ENCODE measurements around the gene MED12L.
"Not testable (repeated sequence)": the region's sequence is repeated elsewhere in the genome, so short reads cannot be mapped to it uniquely, and the experiment has no call there.

Gene MED12L

GRCh38 chr3:151383956-151384355 is 298.5 kb downstream of the MED12L start:
- DNase-seq (ENCODE audit: low read depth): no peak

DNA sequence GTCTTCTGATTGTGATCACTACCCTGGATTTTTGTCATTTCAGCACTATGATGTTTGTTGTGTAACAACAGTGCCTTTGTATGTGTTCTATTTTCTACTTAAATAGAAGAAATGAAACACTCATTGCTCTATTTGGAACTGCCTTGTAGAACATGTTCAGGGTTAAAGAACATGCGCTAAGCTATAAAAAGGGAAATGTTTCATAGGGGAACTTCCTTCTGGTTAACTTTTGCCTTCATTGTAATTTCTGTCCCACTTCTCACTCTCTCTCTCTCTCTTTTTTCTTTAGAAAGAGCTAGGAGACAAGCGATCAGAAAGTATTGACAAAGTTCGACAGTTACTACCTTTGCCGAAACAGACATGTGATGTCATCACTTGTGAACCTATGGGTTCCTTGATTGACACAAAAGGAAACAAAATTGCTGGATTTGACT is 299.3 kb downstream of the MED12L start, which contains the start of gene P2RY12:
Gene P2RY12 (minus strand): TSS at position 13 of the 434 bp plus-strand sequence. CDS start 45,908 bp downstream, outside the sequence.
- DNase-seq (ENCODE audit: low read depth): no peak

DNA sequence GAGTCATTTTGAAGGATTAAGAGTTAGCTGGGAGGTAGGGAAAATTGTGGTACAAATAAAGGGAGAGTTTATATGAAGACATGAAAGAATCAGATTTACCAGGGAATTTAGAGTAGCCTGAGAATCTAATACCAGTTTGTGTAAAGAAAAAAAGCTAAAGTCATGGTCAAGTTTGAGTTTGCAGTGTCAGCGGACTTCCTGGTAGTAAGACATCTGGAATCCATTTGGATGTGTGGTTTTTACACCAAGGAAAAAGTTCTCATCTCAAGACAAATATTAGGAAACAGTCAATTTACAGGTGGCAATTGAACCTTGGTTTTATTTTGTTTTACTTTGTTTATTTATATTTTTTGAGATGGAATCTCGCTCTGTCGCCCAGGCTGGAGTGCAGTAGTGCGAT is 300.6 kb downstream of the MED12L start:
- no peak for DNase-seq (ENCODE audit: low read depth)

- no peak for DNase-seq (ENCODE audit: low read depth)
Measured at GRCh38 chr3:151387432-151387831, 302.0 kb downstream of the MED12L start.

DNA sequence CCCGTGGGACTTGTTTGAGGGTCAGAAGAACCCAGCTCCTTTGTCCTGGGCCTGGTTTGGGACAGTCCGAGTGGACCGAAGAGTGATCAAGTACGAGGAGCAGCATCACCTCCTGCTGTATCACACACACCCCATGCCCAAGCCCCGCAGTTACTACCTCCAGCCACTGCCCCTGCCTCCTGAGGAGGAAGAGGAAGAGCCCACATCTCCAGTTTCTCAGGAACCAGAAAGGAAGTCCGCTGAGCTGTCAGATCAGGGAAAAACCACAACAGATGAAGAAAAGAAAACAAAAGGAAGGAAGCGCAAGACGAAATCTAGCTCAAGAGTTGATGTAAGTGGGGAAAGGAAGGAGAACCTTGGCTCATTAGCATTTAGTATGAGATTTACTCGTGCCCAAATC is 302.4 kb downstream of the MED12L start:
- no peak for DNase-seq (ENCODE audit: low read depth)

- no peak for DNase-seq (ENCODE audit: low read depth)
Measured at GRCh38 chr3:151391720-151392119, 306.3 kb downstream of the MED12L start.

- DNase-seq (ENCODE audit: low read depth): not testable (repeated sequence)
Measured at GRCh38 chr3:151392191-151392590, 306.7 kb downstream of the MED12L start.

DNA sequence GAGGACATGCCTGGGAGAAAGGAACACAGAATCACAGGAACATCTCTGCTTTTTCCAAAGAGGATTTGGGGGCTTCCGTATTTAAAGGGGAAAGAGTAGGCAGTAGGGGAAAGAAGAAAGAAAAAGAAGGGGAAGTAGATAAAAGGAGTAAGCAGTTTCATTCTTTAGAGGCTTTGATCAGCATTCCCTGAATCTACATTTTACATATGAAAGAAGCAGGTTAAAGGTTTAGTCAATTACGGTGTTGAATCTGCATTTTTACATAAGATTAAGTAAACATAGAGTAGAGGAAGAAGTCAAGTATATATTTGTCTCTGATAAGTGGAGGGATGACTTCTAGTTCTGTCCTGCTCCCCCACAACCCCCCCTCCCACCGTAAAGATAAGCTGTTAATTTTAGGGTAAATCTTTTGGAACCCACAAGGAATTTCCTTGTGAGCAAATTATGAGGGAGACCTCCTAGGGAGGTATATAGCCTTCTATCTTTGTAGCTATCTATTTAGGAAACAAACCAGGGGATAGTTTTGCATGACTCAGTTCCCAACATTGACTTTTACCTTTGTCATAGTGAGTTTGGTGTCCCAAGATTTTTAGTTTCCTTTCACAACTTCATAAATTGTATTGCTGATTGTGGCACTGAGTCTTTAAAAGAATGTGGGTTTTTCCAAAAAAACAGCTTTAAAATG is 307.8 kb downstream of the MED12L start:
- no peak for DNase-seq (ENCODE audit: low read depth)

- no peak for DNase-seq (ENCODE audit: low read depth)
Measured at GRCh38 chr3:151393941-151394340, 308.5 kb downstream of the MED12L start.

- no peak for DNase-seq (ENCODE audit: low read depth)
Measured at GRCh38 chr3:151394611-151395010, 309.1 kb downstream of the MED12L start.

GRCh38 chr3:151395806-151396205 is 310.3 kb downstream of the MED12L start:
- DNase-seq (ENCODE audit: low read depth): no peak

GRCh38 chr3:151398895-151399294 is 313.4 kb downstream of the MED12L start:
- DNase-seq (ENCODE audit: low read depth): no peak

DNA sequence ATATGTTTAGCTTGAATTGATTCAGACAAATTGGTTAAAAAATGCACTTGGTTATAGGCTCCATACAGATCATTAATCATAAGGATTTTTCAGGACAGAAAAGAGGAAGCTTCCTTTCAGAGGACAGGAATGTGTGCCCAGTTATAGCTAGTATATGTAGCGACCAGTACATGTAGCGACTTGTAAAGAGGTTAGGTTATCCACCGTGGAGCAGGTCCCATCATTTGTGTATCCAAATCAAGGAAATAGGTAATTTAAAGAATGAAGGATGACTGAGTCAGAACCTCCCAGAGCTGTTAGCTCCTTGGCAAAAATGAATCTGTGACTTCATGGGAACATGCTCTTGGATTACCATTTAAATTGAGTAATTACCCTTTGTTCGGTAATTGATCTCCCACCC is 314.9 kb downstream of the MED12L start:
- DNase-seq (ENCODE audit: low read depth): no peak

DNA sequence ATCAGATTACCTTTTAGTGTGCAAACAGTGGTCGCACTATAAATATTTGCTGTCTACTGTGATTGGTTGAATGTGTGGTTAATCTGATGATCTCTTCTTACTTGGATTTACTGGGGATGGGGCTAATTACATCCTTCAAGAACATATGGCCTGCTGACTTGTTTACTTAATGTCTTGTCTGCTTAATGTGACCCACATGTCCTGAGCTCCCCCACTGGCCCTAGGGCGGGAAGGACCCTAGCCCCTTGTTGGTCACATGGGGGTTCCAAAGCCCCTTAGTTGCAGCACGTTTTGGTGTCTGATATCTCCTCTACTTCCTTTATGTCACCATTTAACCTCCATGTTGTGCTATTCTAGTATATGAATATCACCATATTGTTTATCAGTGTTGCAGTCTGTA is 316.9 kb downstream of the MED12L start:
- no peak for DNase-seq (ENCODE audit: low read depth)

DNA sequence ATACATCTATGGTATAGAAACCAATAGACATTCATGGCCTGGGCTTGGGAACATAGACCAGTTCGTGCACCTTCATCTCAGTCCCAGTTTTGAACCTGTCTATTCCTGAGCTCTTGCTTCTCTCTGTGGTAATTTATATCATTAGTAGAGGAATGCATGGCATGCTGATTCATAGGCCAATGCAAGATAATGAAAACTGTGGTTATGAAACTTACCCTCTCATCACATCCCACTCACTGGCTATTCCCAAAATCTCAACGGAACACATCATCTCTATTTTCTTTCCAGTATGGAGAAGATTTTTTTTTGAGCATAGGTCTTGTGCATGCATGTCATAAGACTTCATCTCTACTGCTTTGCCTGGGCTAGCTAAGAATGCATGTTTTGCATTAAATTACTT is 317.8 kb downstream of the MED12L start:
- DNase-seq (ENCODE audit: low read depth): no peak

GRCh38 chr3:151404316-151404715 is 318.9 kb downstream of the MED12L start:
- DNase-seq (ENCODE audit: low read depth): no peak

- DNase-seq (ENCODE audit: low read depth): no peak
Measured at GRCh38 chr3:151407928-151408327, 322.5 kb downstream of the MED12L start.

DNA sequence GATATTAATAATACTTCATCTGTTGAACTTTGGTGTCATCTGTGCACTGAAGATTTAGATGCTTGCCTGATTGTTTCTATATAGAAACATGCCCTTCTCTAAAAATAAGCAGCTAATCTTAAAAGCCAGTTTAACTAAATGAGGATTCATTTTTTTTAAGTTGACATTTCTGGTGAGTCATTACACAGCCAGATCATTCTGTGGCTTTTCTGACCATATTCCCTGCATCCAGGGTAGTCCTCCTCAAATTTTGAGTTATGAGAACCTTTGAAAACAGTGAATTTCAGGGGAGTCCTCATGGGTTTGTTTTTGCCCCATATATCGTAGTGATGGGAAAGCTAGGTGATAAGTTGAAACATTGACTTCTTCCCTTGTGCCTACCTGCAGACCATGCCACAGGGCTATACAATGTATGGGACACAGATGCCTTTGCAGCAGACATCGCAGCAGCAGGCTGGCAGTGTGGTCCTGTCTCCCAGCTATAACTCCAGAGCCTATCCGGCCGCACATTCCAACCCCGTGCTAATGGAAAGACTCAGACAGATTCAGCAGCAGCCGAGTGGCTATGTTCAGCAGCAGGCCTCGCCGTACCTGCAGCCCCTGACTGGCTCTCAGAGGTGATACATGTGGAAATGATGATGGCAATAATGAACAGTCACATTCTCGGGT is 325.6 kb downstream of the MED12L start:
- DNase-seq (ENCODE audit: low read depth): no peak

GRCh38 chr3:151412989-151413388 is 327.5 kb downstream of the MED12L start:
- no peak for DNase-seq (ENCODE audit: low read depth)

GRCh38 chr3:151415289-151415688 is 329.8 kb downstream of the MED12L start:
- DNase-seq (ENCODE audit: low read depth): no peak

DNA sequence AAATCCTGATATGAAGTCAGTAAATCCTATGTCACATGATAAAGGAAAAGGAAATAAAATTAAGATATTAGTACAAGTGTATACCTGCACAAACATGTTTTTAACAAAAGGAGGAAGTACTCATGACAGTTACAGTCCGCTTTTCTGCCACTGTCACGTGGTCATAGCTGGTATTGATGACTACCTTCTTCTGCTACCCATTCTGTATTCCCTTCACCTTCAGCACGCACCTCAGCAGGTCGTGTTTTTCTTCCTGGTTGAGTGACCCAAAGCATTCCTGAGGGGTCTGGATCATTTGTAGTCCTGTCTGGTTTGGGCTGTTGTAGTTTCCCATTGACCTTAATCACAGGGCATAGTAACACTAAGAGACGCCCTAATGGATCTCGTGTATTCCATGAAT is 334.3 kb downstream of the MED12L start:
- no peak for DNase-seq (ENCODE audit: low read depth)

- DNase-seq (ENCODE audit: low read depth): no peak
Measured at GRCh38 chr3:151421938-151422337, 336.5 kb downstream of the MED12L start.

DNA sequence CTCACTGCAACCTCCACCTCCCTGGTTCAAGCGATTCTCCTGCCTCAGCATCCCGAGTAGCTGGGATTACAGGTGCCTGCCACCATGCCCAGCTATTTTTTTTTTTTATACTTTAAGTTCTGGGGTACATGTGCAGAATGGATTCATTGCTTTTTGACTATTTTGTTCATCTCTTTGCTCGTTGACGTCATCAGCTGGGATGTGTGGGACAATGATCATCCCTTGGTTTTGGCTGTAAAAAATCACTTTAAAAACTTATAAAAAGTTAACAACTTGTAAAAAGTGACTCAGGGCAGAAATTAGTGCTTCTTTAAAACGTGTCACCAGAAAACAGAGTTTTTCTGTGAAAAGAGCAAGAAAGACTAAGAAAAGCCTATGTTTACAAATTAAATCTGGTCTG is 337.6 kb downstream of the MED12L start:
- no peak for DNase-seq (ENCODE audit: low read depth)

Data from T follicular helper cell (primary cell).